K562 (cell line): Measurements from ENCODE around the gene GARIN5B. TPM values are rescaled to one million over a fixed set of nuclear protein-coding genes. Genes with fewer than 3 reads are reported as not detected.

ENCODE experiments used
- ATF1 ChIP-seq, 2 experiments: fragments of 450-650 bp in 1 of 2; IDR thresholded peaks; 2 replicates each; pipeline ENCODE4 v1.6.1; 2016; ENCODE audit warnings: missing compliant biosample characterization in 1 of 2, missing genetic modification characterization in 1 of 2
- BCL6 ChIP-seq: fragments of 250-450 bp; sonication (Bioruptor Pico); IDR thresholded peaks from 2 replicates; pipeline ENCODE4 v1.4.0; 2020
- CTBP1 ChIP-seq: fragments of 450-650 bp; IDR thresholded peaks from 2 replicates; pipeline ENCODE4 v1.6.1; 2016; ENCODE audit warnings: borderline replicate concordance
- DMBX1 ChIP-seq: fragments of 250-450 bp; sonication (Bioruptor Pico); IDR thresholded peaks from 2 replicates; pipeline ENCODE4 v1.8.0; 2022; ENCODE audit warnings: inconsistent platforms, mild to moderate bottlenecking, moderate library complexity, borderline replicate concordance
- GABPA ChIP-seq: fragments of 200-800 bp; sonication (Bioruptor generic); conservative IDR thresholded peaks from 2 replicates; pipeline ENCODE4 v1.6.1; 2016; ENCODE audit warnings: low read depth, missing genetic modification characterization, missing compliant biosample characterization
- HIVEP1 ChIP-seq: fragments of 250-450 bp; sonication (Bioruptor Pico); IDR thresholded peaks from 2 replicates; pipeline ENCODE4 v1.4.0; 2020; ENCODE audit warnings: mild to moderate bottlenecking
- MAZ ChIP-seq, 2 experiments: fragments of 450-650 bp in 1 of 2; sonication (generic) in 1 of 2; formaldehyde crosslinking; IDR thresholded peaks in 1 of 2; conservative IDR thresholded peaks in 1 of 2; 2 replicates each; pipeline versions ENCODE4 v1.4.0 to v1.5.0; 2020; ENCODE audit warnings: mild to moderate bottlenecking in 1 of 2, missing genetic modification reagents in 1 of 2
- NR1H2 ChIP-seq: sonication (generic); formaldehyde crosslinking; IDR thresholded peaks from 2 replicates; pipeline ENCODE4 v1.4.0; 2020; ENCODE audit warnings: mild to moderate bottlenecking, missing genetic modification reagents
- POLR3A ChIP-seq: IDR thresholded peaks from 2 replicates; pipeline ENCODE4 v1.6.1; 2011; ENCODE audit warnings: borderline replicate concordance, mild to moderate bottlenecking, moderate library complexity; ENCODE audit not compliant: insufficient read length, insufficient read depth; ENCODE audit errors: extremely low read depth
- SAFB ChIP-seq: fragments of 200-400 bp; formaldehyde crosslinking; IDR thresholded peaks from 2 replicates; pipeline ENCODE4 v1.6.1; 2017; ENCODE audit warnings: low read depth, low read length, borderline replicate concordance
- TAF1 ChIP-seq: IDR thresholded peaks from 2 replicates; pipeline ENCODE4 v1.6.1; 2011; ENCODE audit warnings: mild to moderate bottlenecking, low read length, moderate library complexity; ENCODE audit not compliant: insufficient read depth, control insufficient read depth, severe bottlenecking; ENCODE audit errors: extremely low read depth
- THAP12 ChIP-seq: fragments of 250-450 bp; sonication (Bioruptor Pico); IDR thresholded peaks from 2 replicates; pipeline ENCODE4 v1.9.0; 2021; ENCODE audit warnings: mild to moderate bottlenecking, inconsistent platforms
- ZNF184 ChIP-seq: sonication (generic); formaldehyde crosslinking; IDR thresholded peaks from 2 replicates; pipeline ENCODE4 v1.5.0; 2020; ENCODE audit warnings: missing genetic modification reagents
- polyA plus RNA-seq, 8 experiments: library from polyadenylated mRNA; depleted of rRNA in 4 of 8; stranded (reverse) in 5 of 8; unstranded in 3 of 8; fragments of >200 nt; fragmentation: Nextera tagmentation in 2 of 8; fragmentation: Illumina TruSeq in 1 of 8; extraction: Ambion mirVana in 2 of 8; extraction: Trizol in 1 of 8; gene quantifications; 2 replicates each; pipeline versions ENCODE4 v1.2.1 to v1.2.3, GENCODE V29; 2011 to 2014; ENCODE audit warnings: inconsistent platforms in 1 of 8, missing spikeins in 1 of 8
- total RNA-seq, 7 experiments: library from RNA; depleted of rRNA in 6 of 7; stranded (reverse); fragments of >200 nt in 6 of 7; fragmentation: Illumina TruSeq in 2 of 7; extraction: Trizol in 2 of 7; gene quantifications; 2 replicates each; pipeline versions ENCODE4 v1.2.1 to v1.2.3, GENCODE V29; 2011 to 2021; ENCODE audit warnings: low replicate concordance in 1 of 7
- TF ChIP-seq, protein P1 (sequence below): fragments of 250-450 bp; sonication (Bioruptor Pico); IDR thresholded peaks from 2 replicates; pipeline ENCODE4 v1.8.0; 2022; ENCODE audit warnings: inconsistent platforms, mild to moderate bottlenecking, moderate library complexity, borderline replicate concordance
- TF ChIP-seq, protein P2 (sequence below): sonication (generic); formaldehyde crosslinking; IDR thresholded peaks from 2 replicates; pipeline ENCODE4 v1.8.0; 2022; ENCODE audit warnings: missing genetic modification reagents, mild to moderate bottlenecking, moderate library complexity, borderline replicate concordance
- TF ChIP-seq, protein P3 (sequence below): fragments of 200-800 bp; sonication (Bioruptor generic); IDR thresholded peaks from 2 replicates; pipeline ENCODE4 v1.6.1; 2016; ENCODE audit warnings: missing genetic modification characterization, missing compliant biosample characterization

The GARIN5B gene
- total and polyA plus RNA-seq, 9 of the 15 experiments (the other 6 are each of a cell fraction or from before 2014, with no cell fraction given) = not detected

GRCh38 chr19:55384131-55384919 lies 21.3 kb upstream of the GARIN5B start, which contains the start of gene TMEM238 (continued):
- TF ChIP-seq, protein P1, sequence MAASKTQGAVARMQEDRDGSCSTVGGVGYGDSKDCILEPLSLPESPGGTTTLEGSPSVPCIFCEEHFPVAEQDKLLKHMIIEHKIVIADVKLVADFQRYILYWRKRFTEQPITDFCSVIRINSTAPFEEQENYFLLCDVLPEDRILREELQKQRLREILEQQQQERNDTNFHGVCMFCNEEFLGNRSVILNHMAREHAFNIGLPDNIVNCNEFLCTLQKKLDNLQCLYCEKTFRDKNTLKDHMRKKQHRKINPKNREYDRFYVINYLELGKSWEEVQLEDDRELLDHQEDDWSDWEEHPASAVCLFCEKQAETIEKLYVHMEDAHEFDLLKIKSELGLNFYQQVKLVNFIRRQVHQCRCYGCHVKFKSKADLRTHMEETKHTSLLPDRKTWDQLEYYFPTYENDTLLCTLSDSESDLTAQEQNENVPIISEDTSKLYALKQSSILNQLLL (CRISPR knock-in tag) = no peak
- TF ChIP-seq SAFB = no peak
- no peak for TF ChIP-seq ZNF184
- peak; percentile 8 for TF ChIP-seq TAF1
- no peak for TF ChIP-seq HIVEP1 (CRISPR knock-in tag)
- no peak for TF ChIP-seq DMBX1 (CRISPR knock-in tag)
- TF ChIP-seq, protein P2, sequence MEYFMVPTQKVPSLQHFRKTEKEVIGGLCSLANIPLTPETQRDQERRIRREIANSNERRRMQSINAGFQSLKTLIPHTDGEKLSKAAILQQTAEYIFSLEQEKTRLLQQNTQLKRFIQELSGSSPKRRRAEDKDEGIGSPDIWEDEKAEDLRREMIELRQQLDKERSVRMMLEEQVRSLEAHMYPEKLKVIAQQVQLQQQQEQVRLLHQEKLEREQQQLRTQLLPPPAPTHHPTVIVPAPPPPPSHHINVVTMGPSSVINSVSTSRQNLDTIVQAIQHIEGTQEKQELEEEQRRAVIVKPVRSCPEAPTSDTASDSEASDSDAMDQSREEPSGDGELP = peak; percentile 19; the same call in 1 of the 2 replicates
- TF ChIP-seq BCL6 (CRISPR knock-in tag) = no peak
- 0 out of 2 replicates have a peak, but pooled peaks have one; percentile 3 for TF ChIP-seq THAP12 (CRISPR knock-in tag)
- TF ChIP-seq ATF1 (CRISPR knock-in tag; IDR thresholded peaks at IDR 0.05) = no peak
- TF ChIP-seq ATF1 (tag; IDR thresholded peaks at IDR 0.05) = no peak
- TF ChIP-seq MAZ (CRISPR knock-in tag; conservative IDR thresholded peaks at IDR 0.05 in 1 of 2, IDR thresholded peaks at IDR 0.05 in 1 of 2) = peak in 1 of 2 experiments; percentile 26; a peak in 1 of 4 replicates
- 0 out of 2 replicates have a peak, but pooled peaks have one; percentile 25 for TF ChIP-seq CTBP1
- no peak for TF ChIP-seq GABPA (tag)
- no peak for TF ChIP-seq POLR3A
- TF ChIP-seq, protein P3, sequence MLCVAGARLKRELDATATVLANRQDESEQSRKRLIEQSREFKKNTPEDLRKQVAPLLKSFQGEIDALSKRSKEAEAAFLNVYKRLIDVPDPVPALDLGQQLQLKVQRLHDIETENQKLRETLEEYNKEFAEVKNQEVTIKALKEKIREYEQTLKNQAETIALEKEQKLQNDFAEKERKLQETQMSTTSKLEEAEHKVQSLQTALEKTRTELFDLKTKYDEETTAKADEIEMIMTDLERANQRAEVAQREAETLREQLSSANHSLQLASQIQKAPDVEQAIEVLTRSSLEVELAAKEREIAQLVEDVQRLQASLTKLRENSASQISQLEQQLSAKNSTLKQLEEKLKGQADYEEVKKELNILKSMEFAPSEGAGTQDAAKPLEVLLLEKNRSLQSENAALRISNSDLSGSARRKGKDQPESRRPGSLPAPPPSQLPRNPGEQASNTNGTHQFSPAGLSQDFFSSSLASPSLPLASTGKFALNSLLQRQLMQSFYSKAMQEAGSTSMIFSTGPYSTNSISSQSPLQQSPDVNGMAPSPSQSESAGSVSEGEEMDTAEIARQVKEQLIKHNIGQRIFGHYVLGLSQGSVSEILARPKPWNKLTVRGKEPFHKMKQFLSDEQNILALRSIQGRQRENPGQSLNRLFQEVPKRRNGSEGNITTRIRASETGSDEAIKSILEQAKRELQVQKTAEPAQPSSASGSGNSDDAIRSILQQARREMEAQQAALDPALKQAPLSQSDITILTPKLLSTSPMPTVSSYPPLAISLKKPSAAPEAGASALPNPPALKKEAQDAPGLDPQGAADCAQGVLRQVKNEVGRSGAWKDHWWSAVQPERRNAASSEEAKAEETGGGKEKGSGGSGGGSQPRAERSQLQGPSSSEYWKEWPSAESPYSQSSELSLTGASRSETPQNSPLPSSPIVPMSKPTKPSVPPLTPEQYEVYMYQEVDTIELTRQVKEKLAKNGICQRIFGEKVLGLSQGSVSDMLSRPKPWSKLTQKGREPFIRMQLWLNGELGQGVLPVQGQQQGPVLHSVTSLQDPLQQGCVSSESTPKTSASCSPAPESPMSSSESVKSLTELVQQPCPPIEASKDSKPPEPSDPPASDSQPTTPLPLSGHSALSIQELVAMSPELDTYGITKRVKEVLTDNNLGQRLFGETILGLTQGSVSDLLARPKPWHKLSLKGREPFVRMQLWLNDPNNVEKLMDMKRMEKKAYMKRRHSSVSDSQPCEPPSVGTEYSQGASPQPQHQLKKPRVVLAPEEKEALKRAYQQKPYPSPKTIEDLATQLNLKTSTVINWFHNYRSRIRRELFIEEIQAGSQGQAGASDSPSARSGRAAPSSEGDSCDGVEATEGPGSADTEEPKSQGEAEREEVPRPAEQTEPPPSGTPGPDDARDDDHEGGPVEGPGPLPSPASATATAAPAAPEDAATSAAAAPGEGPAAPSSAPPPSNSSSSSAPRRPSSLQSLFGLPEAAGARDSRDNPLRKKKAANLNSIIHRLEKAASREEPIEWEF (CRISPR knock-in tag) = peak; percentile 39; the same call in 1 of the 2 replicates
- TF ChIP-seq NR1H2 (CRISPR knock-in tag) = no peak
